MM.1S (cell line): ENCODE results near the gene PLD1.

Experiments used
- CTCF ChIP-seq: fragments of 300-600 bp; sonication (generic); IDR thresholded peaks from 2 replicates; pipeline ENCODE4 v1.5.1; 2016; ENCODE audit warnings: antibody characterized with exemption, low read length, mixed read lengths
- EZH2 ChIP-seq: fragments of 300-600 bp; sonication (generic); optimal IDR thresholded peaks from 2 replicates; pipeline ENCODE3; 2017; ENCODE audit warnings: low read depth, mild to moderate bottlenecking, antibody characterized with exemption, low read length, mixed read lengths
- EZH2phosphoT487 ChIP-seq: fragments of 300-600 bp; sonication (generic); IDR thresholded peaks from 2 replicates; pipeline ENCODE4 v1.6.1; 2018; ENCODE audit warnings: antibody characterized with exemption, low read length

GRCh38 chr3:171646357-171647133, 163.7 kb downstream of the PLD1 start:
- peak; percentile 64 for TF ChIP-seq CTCF
- no peak for TF ChIP-seq EZH2
- TF ChIP-seq EZH2phosphoT487, result no peak
